HG02798 (cell line): ENCODE measurements around the gene PLCB3.

Source experiments
- ATAC-seq: cut with Tn5 transposase; IDR thresholded peaks from one replicate; pipeline ENCODE4 v1.9.1; 2021; ENCODE audit warnings: mild to moderate bottlenecking; ENCODE audit not compliant: unreplicated experiment, poor library complexity

Gene PLCB3

GRCh38 chr11:64283092-64283491 is 31.8 kb downstream of the PLCB3 start:
- ATAC-seq = no peak

GRCh38 chr11:64284048-64284961 is 33.0 kb downstream of the PLCB3 start, which contains the start of gene BAD:
Gene BAD (minus strand): TSS chr11:64284665. CDS start chr11:64284368, 297 bp downstream.
- peak; percentile 73 for ATAC-seq

- peak; percentile 71 for ATAC-seq
Observed at GRCh38 chr11:64284962-64285884, 33.9 kb downstream of the PLCB3 start, which contains the start of gene GPR137. Gene GPR137 (plus strand): TSS chr11:64285848. CDS start chr11:64286525, 677 bp downstream.

DNA sequence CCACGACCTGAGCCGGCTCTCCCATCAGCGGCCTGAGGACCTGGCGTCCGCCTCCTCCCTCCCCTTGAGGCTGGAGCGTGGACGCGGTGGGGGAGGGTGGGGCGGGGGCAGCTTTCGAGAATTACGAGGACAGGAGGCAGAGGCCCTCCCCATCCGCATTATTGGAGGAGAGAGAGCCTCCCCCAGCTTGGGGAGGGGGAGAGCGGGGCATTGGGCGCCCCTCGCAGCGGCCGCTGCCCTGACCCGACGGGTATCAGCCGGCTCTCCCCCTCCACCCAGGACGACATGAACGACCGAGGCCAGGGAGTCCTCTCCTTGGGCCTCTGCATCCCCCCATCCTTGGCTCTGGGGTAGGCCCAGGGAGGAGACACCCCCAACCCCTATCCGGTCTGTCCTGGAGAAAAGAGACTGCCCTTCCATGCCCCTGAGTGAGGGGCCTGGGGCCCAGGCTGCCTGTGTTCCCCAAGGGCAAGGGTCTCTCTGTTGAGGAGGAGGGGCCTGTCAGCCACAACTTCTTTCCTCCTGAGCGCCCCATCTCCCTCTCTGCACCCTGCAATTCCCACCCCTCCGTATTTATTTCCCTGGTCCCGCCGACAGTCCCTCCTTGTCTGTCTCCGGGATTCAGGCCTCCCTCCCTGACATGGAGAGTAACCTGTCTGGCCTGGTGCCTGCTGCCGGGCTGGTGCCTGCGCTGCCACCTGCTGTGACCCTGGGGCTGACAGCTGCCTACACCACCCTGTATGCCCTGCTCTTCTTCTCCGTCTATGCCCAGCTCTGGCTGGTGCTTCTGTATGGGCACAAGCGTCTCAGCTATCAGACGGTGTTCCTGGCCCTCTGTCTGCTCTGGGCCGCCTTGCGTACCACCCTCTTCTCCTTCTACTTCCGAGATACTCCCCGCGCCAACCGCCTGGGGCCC is 34.8 kb downstream of the PLCB3 start:
- no peak for ATAC-seq

GRCh38 chr11:64286801-64287159 is 35.5 kb downstream of the PLCB3 start:
- no peak for ATAC-seq

- no peak for ATAC-seq
Observed at GRCh38 chr11:64287676-64288352, 36.5 kb downstream of the PLCB3 start.

- ATAC-seq = no peak
Observed at GRCh38 chr11:64288353-64288750, 37.0 kb downstream of the PLCB3 start.

GRCh38 chr11:64289002-64289564 is 37.8 kb downstream of the PLCB3 start:
- no peak for ATAC-seq

GRCh38 chr11:64290352-64291261 is 39.3 kb downstream of the PLCB3 start:
- ATAC-seq = no peak

- no peak for ATAC-seq
Observed at GRCh38 chr11:64291262-64291751, 40.0 kb downstream of the PLCB3 start, which contains the start of gene KCNK4. Gene KCNK4 (plus strand): TSS chr11:64291302. CDS start chr11:64293019, 1,717 bp downstream.

DNA sequence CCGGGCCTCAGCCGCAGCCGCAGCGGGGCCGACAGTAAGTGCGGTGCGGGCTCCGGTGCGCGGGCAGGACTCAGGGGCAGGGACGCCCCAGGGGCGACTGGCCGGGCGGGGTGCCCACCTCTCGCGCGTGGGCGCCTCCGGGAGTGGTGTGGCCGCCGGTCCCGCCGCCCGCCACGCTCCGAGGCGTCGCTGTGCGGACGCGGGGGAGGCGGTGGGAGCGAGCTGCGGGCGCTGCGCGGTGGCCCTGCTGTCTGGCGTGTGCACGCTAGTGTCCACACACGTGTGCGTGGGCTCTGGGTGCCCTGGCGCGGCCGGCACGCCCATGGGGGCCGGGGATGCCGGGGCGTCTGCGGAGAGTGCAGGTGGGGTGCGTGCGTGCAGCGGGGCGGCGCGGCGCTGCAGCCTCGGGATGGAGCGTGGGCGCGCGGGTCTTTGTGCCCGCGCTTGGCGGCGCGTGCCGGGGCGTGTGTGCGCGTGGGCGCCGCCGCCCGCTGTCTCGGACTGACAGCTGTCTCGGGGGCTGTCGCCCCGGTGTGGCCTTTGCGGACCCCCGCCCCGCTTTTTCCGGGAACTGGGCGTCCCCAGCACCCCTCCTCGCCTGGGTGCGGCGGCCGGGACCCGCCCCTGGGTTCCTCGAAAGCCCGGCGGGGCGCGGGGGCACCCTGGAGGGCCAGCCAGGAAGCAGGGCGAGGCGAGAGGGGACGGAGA is 40.6 kb downstream of the PLCB3 start:
- ATAC-seq = no peak

DNA sequence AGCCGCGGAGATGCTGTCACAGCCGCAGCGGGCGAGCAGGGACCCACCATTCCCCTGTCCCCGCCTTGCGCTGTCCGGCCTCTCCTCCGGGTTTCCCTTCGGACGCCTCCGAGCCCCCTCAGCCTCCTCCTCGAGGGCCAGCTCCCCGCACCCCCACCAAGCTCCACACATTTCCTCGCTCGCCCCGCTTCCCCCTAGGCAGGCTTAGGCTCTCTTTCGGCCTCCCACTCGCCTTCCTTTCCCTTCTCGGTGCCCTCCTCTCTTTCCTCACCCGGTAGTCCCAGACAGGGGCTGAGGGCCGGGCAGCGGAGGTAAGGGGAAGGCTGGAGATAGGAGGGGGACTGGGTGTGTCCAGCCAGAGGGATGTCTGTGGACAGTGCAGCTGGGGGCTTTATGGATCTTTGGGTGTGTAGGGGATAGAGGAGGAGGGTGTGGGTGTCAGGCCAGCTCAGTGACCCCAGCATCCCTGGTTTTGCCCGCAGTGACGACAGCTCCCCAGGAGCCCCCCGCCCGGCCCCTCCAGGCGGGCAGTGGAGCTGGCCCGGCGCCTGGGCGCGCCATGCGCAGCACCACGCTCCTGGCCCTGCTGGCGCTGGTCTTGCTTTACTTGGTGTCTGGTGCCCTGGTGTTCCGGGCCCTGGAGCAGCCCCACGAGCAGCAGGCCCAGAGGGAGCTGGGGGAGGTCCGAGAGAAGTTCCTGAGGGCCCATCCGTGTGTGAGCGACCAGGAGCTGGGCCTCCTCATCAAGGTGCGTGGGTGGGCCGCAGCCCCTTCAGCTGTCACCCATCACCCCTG is 41.3 kb downstream of the PLCB3 start:
- no peak for ATAC-seq

- ATAC-seq = no peak
Observed at GRCh38 chr11:64294774-64295173, 43.4 kb downstream of the PLCB3 start.

DNA sequence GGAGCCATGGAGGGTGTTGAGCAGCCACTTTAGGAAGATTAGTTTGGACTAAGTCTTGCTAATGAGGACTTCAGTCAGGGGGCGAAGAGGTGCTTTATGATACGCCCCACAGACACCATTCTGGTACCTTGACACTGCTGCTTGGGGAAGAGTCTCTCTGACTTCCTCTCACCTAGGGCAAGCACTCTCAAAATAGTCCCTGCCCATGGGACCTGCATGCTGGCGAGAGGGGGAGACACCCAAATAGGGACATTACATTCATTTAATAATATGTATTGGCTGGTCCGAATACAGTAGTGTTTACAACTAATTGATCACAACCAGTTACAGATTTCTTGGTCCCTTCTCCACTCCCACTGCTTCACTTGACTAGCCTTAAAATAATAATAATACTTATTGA is 44.4 kb downstream of the PLCB3 start:
- ATAC-seq = no peak

- no peak for ATAC-seq
Observed at GRCh38 chr11:64296236-64296635, 44.9 kb downstream of the PLCB3 start.
